Measurements from ENCODE around the gene SLC1A5.
"Not testable (repeated sequence)": the region's sequence is repeated elsewhere in the genome, so short reads cannot be mapped to it uniquely, and the experiment has no call there.

SLC1A5 gene

DNA sequence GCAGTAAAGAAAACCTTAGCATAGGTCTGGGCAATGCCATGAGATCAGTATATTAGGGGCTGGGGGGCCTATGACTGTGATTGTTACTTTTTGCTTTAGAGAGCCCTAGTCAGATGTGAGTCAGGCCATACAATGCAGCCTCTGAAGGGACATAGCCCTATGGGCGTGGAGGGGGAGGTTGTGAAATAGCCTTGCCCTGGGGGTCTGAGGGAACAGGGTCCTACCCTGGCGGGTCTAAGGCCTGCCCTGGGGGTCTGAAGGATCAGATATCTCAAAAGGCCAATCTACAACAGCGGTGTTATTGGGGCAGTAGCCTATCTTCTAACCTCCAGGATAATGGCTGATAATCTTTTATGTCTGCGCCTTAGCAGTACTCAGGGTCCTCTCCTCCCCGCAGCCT lies 13.8 kb upstream of the SLC1A5 start:
- DNase-seq (ENCODE audit: low read depth in 2 of 2): no peak

DNA sequence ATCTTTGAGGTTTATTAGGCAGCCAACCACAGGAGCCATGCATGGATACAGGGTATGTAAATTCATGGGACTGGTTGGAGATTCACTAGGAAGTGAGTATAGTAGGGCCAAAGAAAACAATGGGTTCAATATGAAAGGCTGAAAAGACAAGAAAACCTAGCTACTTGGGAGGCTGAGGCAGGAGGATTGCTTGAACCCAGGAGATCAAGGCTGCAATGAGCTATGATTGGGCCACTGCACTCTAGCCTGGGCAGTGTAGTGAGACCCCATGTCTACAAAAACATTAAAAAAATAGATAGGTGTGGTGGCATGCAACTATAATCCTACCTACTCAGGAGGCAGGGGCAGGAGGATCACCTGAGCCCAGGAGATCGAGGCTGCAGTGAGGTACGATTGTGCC lies 10.3 kb upstream of the SLC1A5 start:
- no peak for DNase-seq (ENCODE audit: low read depth in 2 of 2)

GRCh38 chr19:46797881-46798280 lies 9.5 kb upstream of the SLC1A5 start:
- DNase-seq (ENCODE audit: low read depth in 2 of 2): no peak

GRCh38 chr19:46791944-46792343 lies 3.5 kb upstream of the SLC1A5 start:
- no peak for DNase-seq (ENCODE audit: low read depth in 2 of 2)

GRCh38 chr19:46789371-46789770 lies 977 bp upstream of the SLC1A5 start:
- no peak for DNase-seq (ENCODE audit: low read depth in 2 of 2)

GRCh38 chr19:46788968-46789338 lies 559 bp upstream of the SLC1A5 start:
- DNase-seq (ENCODE audit: low read depth in 2 of 2): no peak

DNA sequence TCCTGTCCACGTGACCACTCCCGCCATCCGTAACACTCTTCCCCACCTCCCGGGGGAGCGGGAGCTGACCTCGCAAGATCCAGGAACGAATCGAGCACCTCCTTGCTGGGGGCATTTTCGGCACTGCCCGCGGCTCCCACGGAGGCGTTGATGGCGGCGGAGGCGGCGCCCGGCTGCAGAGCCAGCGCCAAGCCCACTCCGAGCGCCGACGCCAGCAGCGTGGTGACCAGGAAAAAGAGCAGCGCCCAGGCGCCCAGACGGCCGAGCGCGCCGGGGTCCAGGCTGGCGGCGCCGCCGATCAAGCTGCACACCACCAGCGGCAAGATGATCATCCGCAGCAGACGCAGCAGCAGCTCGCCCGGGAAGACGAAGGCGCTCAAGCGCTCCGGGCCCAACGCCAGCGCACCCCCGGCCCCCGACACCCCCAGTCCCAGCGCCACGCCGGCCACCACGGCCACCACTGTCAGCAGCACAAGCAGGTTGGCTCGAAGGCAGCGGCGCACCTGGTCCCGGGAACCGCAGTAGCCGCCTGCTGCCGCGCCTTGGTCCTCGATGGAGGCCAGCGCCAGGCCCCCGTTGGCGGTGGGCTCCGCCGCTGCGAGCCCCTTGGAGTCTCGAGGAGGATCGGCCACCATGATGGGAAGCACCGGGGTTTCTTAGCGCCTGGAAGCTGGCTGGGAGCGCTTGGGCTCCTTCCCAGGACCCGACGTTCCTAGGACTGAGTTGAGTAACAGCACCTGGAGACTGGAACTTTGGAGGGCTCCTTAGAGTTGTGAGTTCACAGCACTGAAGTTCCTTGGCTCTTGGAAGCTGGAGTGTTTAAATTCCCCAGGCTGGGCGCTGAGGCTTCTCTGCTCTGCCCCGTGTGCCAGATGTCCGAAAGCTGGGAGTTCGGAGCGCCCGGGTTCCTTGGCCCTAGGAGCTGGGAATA lies 798 bp downstream of the SLC1A5 start:
- no peak for DNase-seq (ENCODE audit: low read depth in 2 of 2)

DNA sequence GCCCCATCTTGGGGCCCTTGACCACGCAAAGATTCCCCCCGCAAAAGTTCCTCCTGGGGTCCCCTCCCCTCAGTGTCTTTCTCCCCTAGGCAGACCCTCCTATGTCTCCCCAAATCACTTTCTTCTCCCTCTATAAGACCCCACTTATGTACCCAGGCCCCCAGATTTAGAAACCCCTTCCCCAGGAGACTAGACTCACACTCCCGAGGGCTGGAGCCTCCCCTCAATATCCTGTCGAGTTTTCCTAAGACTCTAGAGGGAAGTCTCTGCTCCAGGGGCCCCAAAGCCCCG lies 1.4 kb downstream of the SLC1A5 start:
- no peak for DNase-seq (ENCODE audit: low read depth in 2 of 2)

- peak; percentile 66 to 73 for DNase-seq (ENCODE audit: low read depth in 2 of 2)
These were observed 2.0 kb downstream of the SLC1A5 start for GRCh38 chr19:46786236-46787039.

- no peak for DNase-seq (ENCODE audit: low read depth in 2 of 2)
These were observed 2.5 kb downstream of the SLC1A5 start for GRCh38 chr19:46785980-46786235.

DNA sequence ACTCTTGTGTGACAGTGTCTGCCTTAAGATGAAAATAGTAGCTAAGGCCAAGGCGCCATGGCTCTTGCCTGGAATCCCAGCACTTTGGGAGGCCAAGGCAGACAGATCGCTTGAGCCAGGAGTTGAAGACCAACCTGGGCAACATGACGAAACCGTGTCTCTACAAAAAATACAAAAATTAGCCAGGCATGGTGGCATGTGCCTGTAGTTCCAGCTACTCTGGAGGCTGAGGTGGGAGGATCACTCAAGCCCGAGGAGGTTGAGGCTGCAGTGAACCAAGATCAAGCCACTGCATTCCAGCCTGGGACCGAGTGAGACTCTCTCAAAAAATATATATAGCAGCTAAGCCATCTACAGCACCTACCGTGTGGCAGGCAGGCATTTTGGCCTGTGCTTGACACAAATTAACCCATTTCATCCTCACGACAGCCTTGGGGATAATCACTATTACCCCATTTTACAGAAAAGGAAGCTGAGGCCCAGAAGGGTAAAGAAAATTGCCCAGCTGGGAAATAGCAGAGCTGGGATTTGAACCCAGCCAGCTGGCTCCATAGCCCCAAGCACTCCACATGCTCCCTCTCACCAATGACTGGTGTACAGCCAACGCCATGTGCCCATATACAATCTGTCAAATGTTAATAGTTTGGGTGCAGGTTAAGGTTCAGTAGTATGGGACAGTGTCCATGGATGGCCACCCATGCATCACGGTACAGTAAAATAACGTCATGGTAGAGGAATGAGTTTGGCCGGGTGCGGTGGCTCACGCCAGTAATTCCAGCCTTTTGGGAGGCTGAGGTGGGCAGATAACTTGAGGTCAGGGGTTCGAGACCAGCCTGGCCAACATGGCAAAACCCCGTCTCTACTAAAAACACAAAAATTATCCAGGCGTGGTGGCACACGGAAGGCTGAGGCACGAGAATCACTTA lies 3.1 kb downstream of the SLC1A5 start:
- DNase-seq (ENCODE audit: low read depth in 2 of 2): no peak

DNA sequence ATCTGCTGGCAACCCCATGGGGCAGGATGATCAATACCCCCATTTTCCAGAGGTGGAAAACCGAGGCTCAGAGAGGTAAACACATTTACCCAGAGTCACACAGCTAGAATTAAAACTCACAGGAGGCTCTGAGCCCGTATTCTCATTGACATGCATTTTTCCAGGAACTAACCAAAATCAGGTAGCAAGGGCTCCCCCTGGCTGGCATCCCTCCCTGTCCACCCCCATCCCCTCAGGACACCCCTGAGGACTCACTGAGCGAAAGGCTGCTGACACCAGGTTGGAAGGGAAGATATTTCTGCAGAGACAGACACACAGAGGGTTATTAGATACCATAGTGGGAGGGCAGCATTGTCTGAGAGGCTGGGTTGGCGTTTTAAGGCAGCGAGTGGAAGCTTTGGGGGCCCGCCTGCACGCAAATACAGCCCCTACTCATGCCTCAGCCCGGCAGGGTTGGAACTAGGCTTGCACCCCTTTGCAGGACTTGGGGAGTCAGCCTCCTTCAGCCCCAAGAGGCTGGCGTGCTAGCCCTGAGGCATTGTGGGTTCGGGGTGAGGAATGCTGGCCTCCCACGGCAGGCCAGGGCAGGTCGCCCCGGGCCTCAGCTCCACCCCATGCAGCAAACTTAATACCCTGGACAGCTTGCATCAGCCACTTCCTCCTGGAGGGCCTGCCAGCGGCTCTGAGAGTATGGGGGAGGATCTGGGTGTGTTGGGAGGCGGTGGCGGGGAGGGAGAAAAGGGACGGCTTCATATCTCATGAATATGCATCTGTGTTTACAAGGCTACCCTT lies 3.9 kb downstream of the SLC1A5 start:
- DNase-seq (ENCODE audit: low read depth in 2 of 2): peak; percentile 52 to 54

- no peak for DNase-seq (ENCODE audit: low read depth in 2 of 2)
These were observed 4.7 kb downstream of the SLC1A5 start for GRCh38 chr19:46783670-46784069.

GRCh38 chr19:46782355-46783019 lies 5.9 kb downstream of the SLC1A5 start:
- no peak for DNase-seq (ENCODE audit: low read depth in 2 of 2)

- not testable (repeated sequence) for DNase-seq (ENCODE audit: low read depth in 2 of 2)
These were observed 10.3 kb downstream of the SLC1A5 start for GRCh38 chr19:46777956-46778645.

- DNase-seq (ENCODE audit: low read depth in 2 of 2): no peak
These were observed 11.2 kb downstream of the SLC1A5 start for GRCh38 chr19:46776927-46777911.

DNA sequence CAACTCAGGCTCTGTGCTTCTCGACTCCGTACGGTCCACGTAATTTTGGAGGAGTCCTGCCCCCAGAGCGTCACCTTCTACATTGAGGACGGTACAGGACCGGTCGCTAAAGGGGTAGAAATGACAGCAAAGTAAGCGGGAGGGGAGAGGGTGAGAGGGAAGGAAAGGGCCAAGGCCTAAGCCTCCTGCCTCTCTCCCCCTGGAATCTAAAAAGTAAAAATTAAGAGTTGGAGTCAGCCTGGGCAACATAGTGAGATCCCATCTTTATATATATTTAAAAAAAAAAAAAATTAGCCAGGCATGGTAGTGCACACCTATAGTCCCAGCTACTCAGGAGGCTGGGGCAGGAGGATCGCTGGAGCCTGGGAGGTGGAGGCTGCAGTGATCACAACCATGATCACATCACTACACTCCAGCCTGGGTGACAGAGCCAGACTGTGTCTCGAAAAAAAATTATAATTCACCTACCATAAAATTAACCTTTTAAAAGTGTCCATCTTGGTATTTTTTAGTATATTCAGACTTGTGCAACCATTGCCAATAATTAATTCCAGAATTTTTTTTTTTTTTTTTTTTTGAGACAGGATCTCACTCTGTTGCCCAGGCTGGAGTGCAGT lies 12.6 kb downstream of the SLC1A5 start:
- no peak for DNase-seq (ENCODE audit: low read depth in 2 of 2)

DNA sequence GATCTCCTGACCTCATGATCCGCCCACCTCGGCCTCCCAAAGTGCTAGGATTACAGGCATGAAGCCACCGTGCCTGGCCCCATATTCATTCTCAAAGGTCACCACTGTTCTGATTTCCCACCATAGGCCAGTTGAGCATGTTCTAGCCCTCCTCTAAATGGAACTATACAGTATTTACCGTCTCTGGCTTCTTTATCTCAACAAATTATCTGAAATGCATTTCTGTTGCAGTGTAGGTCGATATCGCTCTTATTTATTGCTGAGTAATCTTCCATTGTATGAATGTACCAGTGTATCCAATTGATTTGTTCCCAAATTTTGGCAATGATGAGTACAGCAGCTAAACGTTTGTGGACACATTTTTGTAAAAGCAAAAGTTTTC lies 15.4 kb downstream of the SLC1A5 start:
- no peak for DNase-seq (ENCODE audit: low read depth in 2 of 2)
